H1 (cell line): Measurements from ENCODE around the gene TOR1AIP1.

ENCODE experiments used
- ATF2 ChIP-seq: IDR thresholded peaks from 2 replicates; pipeline ENCODE4 v1.6.1; 2012; ENCODE audit warnings: low read length, inconsistent platforms
- CBX5 ChIP-seq: fragments of 300-800, 300-1000 bp; sonication (generic); IDR thresholded peaks from 2 replicates; pipeline ENCODE4 v1.7.1; 2016; ENCODE audit warnings: antibody characterized with exemption, low read length, low read depth
- CEBPB ChIP-seq: IDR thresholded peaks from 2 replicates; pipeline ENCODE4 v1.6.1; 2012; ENCODE audit warnings: low read depth, low read length
- CTCF ChIP-seq, 3 experiments: IDR thresholded peaks; 1 replicate in 2 of 3; 2 replicates in 1 of 3; pipeline versions ENCODE4 v1.5.1 to v1.6.1; 2011; ENCODE audit warnings: low read length in 3 of 3, mild to moderate bottlenecking in 3 of 3, inconsistent platforms in 2 of 3, low read depth in 1 of 3, moderate library complexity in 1 of 3; ENCODE audit not compliant: insufficient read depth in 1 of 3; ENCODE audit errors: control extremely low read depth in 1 of 3
- EP300 ChIP-seq, 2 experiments: IDR thresholded peaks; 1 replicate in 1 of 2; 2 replicates in 1 of 2; pipeline ENCODE4 v1.6.1; 2011 to 2012; ENCODE audit warnings: low read depth in 2 of 2, low read length in 2 of 2, mild to moderate bottlenecking in 2 of 2, borderline replicate concordance in 1 of 2, inconsistent platforms in 1 of 2, moderate library complexity in 1 of 2
- EZH2 ChIP-seq: fragments of 200-600 bp; sonication (generic); IDR thresholded peaks from 2 replicates; pipeline ENCODE4 v1.7.1; 2012; ENCODE audit warnings: low read depth, mild to moderate bottlenecking, moderate library complexity, low read length, inconsistent platforms; ENCODE audit not compliant: severe bottlenecking
- MAX ChIP-seq: IDR thresholded peaks from 2 replicates; pipeline ENCODE4 v1.6.1; 2012; ENCODE audit warnings: inconsistent platforms
- PHF8 ChIP-seq: fragments of 200-600 bp; sonication (generic); conservative IDR thresholded peaks from 2 replicates; pipeline ENCODE4 v1.7.1; 2012; ENCODE audit warnings: low read depth, mild to moderate bottlenecking, inconsistent platforms, low read length, moderate library complexity
- POLR2A ChIP-seq, 2 experiments: IDR thresholded peaks; 1 replicate in 1 of 2; 2 replicates in 1 of 2; pipeline ENCODE4 v1.6.1; 2011; ENCODE audit warnings: low read depth in 2 of 2, low read length in 2 of 2, mild to moderate bottlenecking in 2 of 2; ENCODE audit errors: control extremely low read depth in 1 of 2
- RFX5 ChIP-seq: IDR thresholded peaks from 2 replicates; pipeline ENCODE4 v1.6.1; 2011; ENCODE audit warnings: low read depth, low read length, improper control_type of control experiment, borderline replicate concordance
- RNF2 ChIP-seq: fragments of 200-900, 300-1000 bp; sonication (generic); IDR thresholded peaks from 2 replicates; pipeline ENCODE4 v1.7.1; 2016; ENCODE audit warnings: borderline replicate concordance, low read depth, mild to moderate bottlenecking, antibody characterized with exemption, low read length; ENCODE audit not compliant: poor library complexity, severe bottlenecking; ENCODE audit errors: missing control alignments
- SIN3A ChIP-seq, 2 experiments: IDR thresholded peaks in 1 of 2; conservative IDR thresholded peaks in 1 of 2; 2 replicates each; pipeline ENCODE4 v1.6.1; 2011 to 2012; ENCODE audit warnings: low read length in 2 of 2, improper control_type of control experiment in 1 of 2, low read depth in 1 of 2, mild to moderate bottlenecking in 1 of 2
- TAF1 ChIP-seq: IDR thresholded peaks from 2 replicates; pipeline ENCODE4 v1.6.1; 2011; ENCODE audit warnings: mild to moderate bottlenecking, low read depth, low read length

- TF ChIP-seq EP300 (IDR thresholded peaks at IDR 0.05; ENCODE audit: borderline replicate concordance in 1 of 2, low read depth in 2 of 2, low read length in 2 of 2) (no peak), ATF2 (no peak), PHF8 (no peak), MAX (no peak), RFX5 (no peak), RNF2 (no peak), CTCF (IDR thresholded peaks at IDR 0.05; ENCODE audit: control extremely low read depth in 1 of 3, insufficient read depth in 1 of 3, low read depth in 1 of 3, low read length in 3 of 3) (no peak), POLR2A (IDR thresholded peaks at IDR 0.05; ENCODE audit: control extremely low read depth in 1 of 2, low read depth in 2 of 2, low read length in 2 of 2) (no peak), CBX5 (no peak), SIN3A (conservative IDR thresholded peaks at IDR 0.05 in 1 of 2, IDR thresholded peaks at IDR 0.05 in 1 of 2; ENCODE audit: low read depth in 1 of 2, low read length in 2 of 2) (no peak), EZH2 (no peak), TAF1 (no peak), CEBPB (no peak)
These were observed 56.7 kb downstream of the TOR1AIP1 start for GRCh38 chr1:179938752-179939151.
